Tibial nerve (tissue), 4 donors: ENCODE results near the gene LANCL1. TPM values are rescaled to one million over a fixed set of nuclear protein-coding genes. Genes with fewer than 3 reads are reported as not detected.
"Not testable (repeated sequence)": the region's sequence is repeated elsewhere in the genome, so short reads cannot be mapped to it uniquely, and the experiment has no call there.

Experiments used
- DNase-seq, 2 donors: peaks; one replicate each; pipeline ENCODE4 v3.0.0-alpha.2; 2019; ENCODE audit warnings: low spot score in 2 of 2
- H3K27ac ChIP-seq, 4 donors: fragments of 200-600 bp; sonication (generic) in 3 of 4; one replicate each; pipeline ENCODE4 v1.5.1; 2017 to 2019; ENCODE audit warnings: mild to moderate bottlenecking in 1 of 4
- H3K27me3 ChIP-seq, 2 donors: fragments of 200-600 bp; sonication (generic) in 1 of 2; one replicate each; pipeline versions ENCODE4 v1.5.1 to v1.6.0; 2017 to 2019
- H3K36me3 ChIP-seq, 3 donors: fragments of 200-600 bp; sonication (generic); one replicate each; pipeline ENCODE4 v1.5.1; 2018 to 2019
- H3K4me1 ChIP-seq, 4 donors: fragments of 200-600 bp; sonication (generic) in 3 of 4; one replicate each; pipeline ENCODE4 v1.5.1; 2017 to 2019
- H3K4me3 ChIP-seq, 4 donors: fragments of 200-600 bp; sonication (generic) in 3 of 4; one replicate each; pipeline ENCODE4 v1.5.1; 2017 to 2019; ENCODE audit warnings: mild to moderate bottlenecking in 1 of 4, moderate library complexity in 1 of 4
- H3K9me3 ChIP-seq, 4 donors: fragments of 200-600 bp; sonication (generic) in 3 of 4; one replicate each; pipeline ENCODE4 v1.5.1; 2017 to 2019
- CTCF ChIP-seq, 5 experiments: fragments of 200-600 bp in 3 of 5; fragments of 450-650 bp in 2 of 5; sonication (generic) in 3 of 5; IDR thresholded peaks; one replicate each; pipeline ENCODE4 v1.5.1; 2016 to 2019; ENCODE audit warnings: antibody characterized with exemption in 5 of 5, mild to moderate bottlenecking in 3 of 5, moderate library complexity in 2 of 5
- EP300 ChIP-seq, 2 donors: sonication (generic); formaldehyde crosslinking; IDR thresholded peaks; one replicate each; pipeline ENCODE4 v1.6.1; 2017; ENCODE audit warnings: antibody characterized with exemption in 2 of 2, mild to moderate bottlenecking in 1 of 2
- POLR2A ChIP-seq, 2 donors: fragments of 450-650 bp; IDR thresholded peaks; one replicate each; pipeline ENCODE4 v1.6.1; 2017; ENCODE audit warnings: antibody characterized with exemption in 2 of 2, mild to moderate bottlenecking in 2 of 2, moderate library complexity in 2 of 2
- WGBS, 2 donors: methylation state at CpG; one replicate each; pipeline ENCODE4 v1.1.5; 2018; 5-methylcytosine and 5-hydroxymethylcytosine counted together
- total RNA-seq, 4 donors: library from RNA; depleted of rRNA; stranded (reverse); fragments of >200 nt; gene quantifications; one replicate each; pipeline ENCODE4 v1.1.0, GENCODE V29; 2016

LANCL1 gene
- total RNA-seq, 4 donors from 2014 or later = 28.2 to 44.4 (median 40.1) TPM

GRCh38 chr2:210452194-210452593 is 24.4 kb downstream of the LANCL1 start:
- DNase-seq = no peak
- WGBS, 2 donors = 96 to 97% methylated on average over 2 of the region's 2 CpGs
- Histone ChIP-seq H3K27ac (no peak overlapping the region), H3K36me3 (peaks cover 0 to 77% (median 0%) of the 10 kb centered on the region in 3 donors), H3K9me3 (peaks cover 0 to 20% (median 0%) of the 10 kb centered on the region in 4 donors), H3K4me3 (no peak overlapping the region), H3K4me1 (no peaks in the 10 kb centered on the region), H3K27me3 (no peaks in the 10 kb centered on the region)
- TF ChIP-seq POLR2A (IDR thresholded peaks at IDR 0.05) (no peak), EP300 (IDR thresholded peaks at IDR 0.05) (no peak), CTCF (IDR thresholded peaks at IDR 0.05) (no peak)

- H3K4me3 ChIP-seq, H3K4me1 ChIP-seq, DNase-seq, H3K27ac ChIP-seq, H3K27me3 ChIP-seq: not testable (repeated sequence)
- 100% methylated on average over 3 of the region's 3 CpGs for WGBS, 2 donors
- peaks cover 0 to 89% (median 0%) of the 10 kb centered on the region in 3 donors for H3K36me3 ChIP-seq
- peaks cover 0 to 23% (median 0%) of the 10 kb centered on the region in 4 donors for H3K9me3 ChIP-seq
These were observed 25.6 kb downstream of the LANCL1 start for GRCh38 chr2:210450942-210451341.

GRCh38 chr2:210445732-210446131 is 30.8 kb downstream of the LANCL1 start:
- WGBS, 2 donors = 89 to 93% methylated on average over 3 of the region's 3 CpGs

GRCh38 chr2:210445116-210445707 is 31.3 kb downstream of the LANCL1 start:
- Histone ChIP-seq H3K4me3 (no peak overlapping the region), H3K9me3 (peaks cover 0 to 19% (median 0%) of the 10 kb centered on the region in 4 donors), H3K27ac (no peak overlapping the region), H3K4me1 (no peaks in the 10 kb centered on the region), H3K27me3 (no peaks in the 10 kb centered on the region), H3K36me3 (peaks cover 0 to 68% (median 0%) of the 10 kb centered on the region in 3 donors)
- no peak for DNase-seq
- TF ChIP-seq CTCF (IDR thresholded peaks at IDR 0.05) (peak; percentile 46 to 73 (median 54)), EP300 (IDR thresholded peaks at IDR 0.05) (no peak)
- WGBS, 2 donors = 47 to 57% methylated on average over 3 of the region's 3 CpGs

More at GRCh38 chr2:210445732-210446131, 30.8 kb downstream of the LANCL1 start:
- H3K27ac ChIP-seq = no peak overlapping the region
- no peaks in the 10 kb centered on the region for H3K27me3 ChIP-seq
- H3K4me1 ChIP-seq = no peaks in the 10 kb centered on the region
- H3K9me3 ChIP-seq = peaks cover 0 to 19% (median 0%) of the 10 kb centered on the region in 4 donors
- H3K4me3 ChIP-seq = no peak overlapping the region
- H3K36me3 ChIP-seq = peaks cover 0 to 68% (median 0%) of the 10 kb centered on the region in 3 donors
- DNase-seq = no peak
- no peak for TF ChIP-seq POLR2A (IDR thresholded peaks at IDR 0.05)
- TF ChIP-seq CTCF (IDR thresholded peaks at IDR 0.05) = no peak
- TF ChIP-seq EP300 (IDR thresholded peaks at IDR 0.05) = no peak

- no peak overlapping the region for H3K27ac ChIP-seq
- DNase-seq = no peak
- H3K9me3 ChIP-seq = peaks cover 0 to 16% (median 0%) of the 10 kb centered on the region in 4 donors
- H3K36me3 ChIP-seq = peaks cover 0 to 72% (median 5%) of the 10 kb centered on the region in 3 donors
- H3K4me1 ChIP-seq = no peaks in the 10 kb centered on the region
- 96 to 98% methylated on average over 3 of the region's 3 CpGs for WGBS, 2 donors
- no peaks in the 10 kb centered on the region for H3K27me3 ChIP-seq
- TF ChIP-seq CTCF (IDR thresholded peaks at IDR 0.05) (no peak), EP300 (IDR thresholded peaks at IDR 0.05) (no peak), POLR2A (IDR thresholded peaks at IDR 0.05) (no peak)
- H3K4me3 ChIP-seq = no peak overlapping the region
These were observed 33.0 kb downstream of the LANCL1 start for GRCh38 chr2:210443527-210443926.
